Neural cell (in vitro differentiated cells): ENCODE results near the gene TAP1.

ENCODE experiments used
- CTCF ChIP-seq: fragments of 450-650 bp; IDR thresholded peaks from 2 replicates; pipeline ENCODE4 v1.5.1; 2014; ENCODE audit warnings: antibody characterized with exemption, mild to moderate bottlenecking, moderate library complexity; ENCODE audit not compliant: poor library complexity, severe bottlenecking
- EP300 ChIP-seq: fragments of 450-650 bp; conservative IDR thresholded peaks from 2 replicates; pipeline ENCODE4 v1.6.1; 2014; ENCODE audit warnings: antibody characterized with exemption, mild to moderate bottlenecking, moderate library complexity; ENCODE audit not compliant: poor library complexity, severe bottlenecking
- EZH2 ChIP-seq: fragments of 200-600, 300-800 bp; shearing (Covaris generic), sonication (generic); IDR thresholded peaks from 2 replicates; pipeline ENCODE4 v1.6.1; 2014; ENCODE audit warnings: antibody characterized with exemption, low read length, borderline replicate concordance, mild to moderate bottlenecking; ENCODE audit not compliant: insufficient read depth, poor library complexity, severe bottlenecking
- MXI1 ChIP-seq: fragments of 450-650 bp; conservative IDR thresholded peaks from 2 replicates; pipeline ENCODE4 v1.6.1; 2014; ENCODE audit warnings: antibody characterized with exemption, mild to moderate bottlenecking; ENCODE audit not compliant: poor library complexity, severe bottlenecking
- POLR2AphosphoS5 ChIP-seq: IDR thresholded peaks from 2 replicates; pipeline ENCODE4 v1.6.1; 2012
- RAD21 ChIP-seq: fragments of 450-650 bp; conservative IDR thresholded peaks from 2 replicates; pipeline ENCODE4 v1.6.1; 2014; ENCODE audit warnings: antibody characterized with exemption, mild to moderate bottlenecking, moderate library complexity
- SMC3 ChIP-seq: fragments of 450-650 bp; conservative IDR thresholded peaks from 2 replicates; pipeline ENCODE4 v1.6.1; 2014; ENCODE audit warnings: antibody characterized with exemption, mild to moderate bottlenecking, moderate library complexity; ENCODE audit not compliant: poor library complexity
- TAF1 ChIP-seq: IDR thresholded peaks from 2 replicates; pipeline ENCODE4 v1.6.1; 2012; ENCODE audit warnings: low read depth
- TF ChIP-seq, protein P1 (sequence below): IDR thresholded peaks from 2 replicates; pipeline ENCODE4 v1.6.1; 2012; ENCODE audit warnings: borderline replicate concordance

DNA sequence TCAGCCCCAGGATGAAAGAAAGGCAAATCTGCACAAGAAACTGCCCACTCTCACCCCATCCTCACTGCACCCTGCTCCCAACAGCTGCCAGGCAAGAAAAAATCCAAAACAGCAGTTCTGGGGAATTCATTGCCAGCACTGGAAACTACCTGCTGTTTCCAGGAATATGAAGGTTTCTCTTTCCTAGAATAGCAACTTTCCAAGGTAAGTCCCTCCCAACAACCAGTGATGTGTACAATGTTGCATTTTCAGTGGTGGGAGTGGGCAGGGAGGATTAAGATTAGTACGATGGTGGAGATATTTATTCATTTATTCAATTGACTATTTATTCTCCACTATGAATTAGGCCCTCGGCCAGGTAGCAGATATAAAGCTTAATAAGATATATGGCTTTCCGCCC, 26.5 kb downstream of the TAP1 start:
- no peak for TF ChIP-seq MXI1
- TF ChIP-seq EZH2, result no peak
- TF ChIP-seq RAD21, result no peak
- no peak for TF ChIP-seq EP300
- no peak for TF ChIP-seq CTCF
- no peak for TF ChIP-seq POLR2AphosphoS5
- no peak for TF ChIP-seq TAF1
- no peak for TF ChIP-seq SMC3
- TF ChIP-seq, protein P1, sequence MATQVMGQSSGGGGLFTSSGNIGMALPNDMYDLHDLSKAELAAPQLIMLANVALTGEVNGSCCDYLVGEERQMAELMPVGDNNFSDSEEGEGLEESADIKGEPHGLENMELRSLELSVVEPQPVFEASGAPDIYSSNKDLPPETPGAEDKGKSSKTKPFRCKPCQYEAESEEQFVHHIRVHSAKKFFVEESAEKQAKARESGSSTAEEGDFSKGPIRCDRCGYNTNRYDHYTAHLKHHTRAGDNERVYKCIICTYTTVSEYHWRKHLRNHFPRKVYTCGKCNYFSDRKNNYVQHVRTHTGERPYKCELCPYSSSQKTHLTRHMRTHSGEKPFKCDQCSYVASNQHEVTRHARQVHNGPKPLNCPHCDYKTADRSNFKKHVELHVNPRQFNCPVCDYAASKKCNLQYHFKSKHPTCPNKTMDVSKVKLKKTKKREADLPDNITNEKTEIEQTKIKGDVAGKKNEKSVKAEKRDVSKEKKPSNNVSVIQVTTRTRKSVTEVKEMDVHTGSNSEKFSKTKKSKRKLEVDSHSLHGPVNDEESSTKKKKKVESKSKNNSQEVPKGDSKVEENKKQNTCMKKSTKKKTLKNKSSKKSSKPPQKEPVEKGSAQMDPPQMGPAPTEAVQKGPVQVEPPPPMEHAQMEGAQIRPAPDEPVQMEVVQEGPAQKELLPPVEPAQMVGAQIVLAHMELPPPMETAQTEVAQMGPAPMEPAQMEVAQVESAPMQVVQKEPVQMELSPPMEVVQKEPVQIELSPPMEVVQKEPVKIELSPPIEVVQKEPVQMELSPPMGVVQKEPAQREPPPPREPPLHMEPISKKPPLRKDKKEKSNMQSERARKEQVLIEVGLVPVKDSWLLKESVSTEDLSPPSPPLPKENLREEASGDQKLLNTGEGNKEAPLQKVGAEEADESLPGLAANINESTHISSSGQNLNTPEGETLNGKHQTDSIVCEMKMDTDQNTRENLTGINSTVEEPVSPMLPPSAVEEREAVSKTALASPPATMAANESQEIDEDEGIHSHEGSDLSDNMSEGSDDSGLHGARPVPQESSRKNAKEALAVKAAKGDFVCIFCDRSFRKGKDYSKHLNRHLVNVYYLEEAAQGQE, result no peak
